ENCODE data around the gene PDSS2.

The PDSS2 gene

DNA sequence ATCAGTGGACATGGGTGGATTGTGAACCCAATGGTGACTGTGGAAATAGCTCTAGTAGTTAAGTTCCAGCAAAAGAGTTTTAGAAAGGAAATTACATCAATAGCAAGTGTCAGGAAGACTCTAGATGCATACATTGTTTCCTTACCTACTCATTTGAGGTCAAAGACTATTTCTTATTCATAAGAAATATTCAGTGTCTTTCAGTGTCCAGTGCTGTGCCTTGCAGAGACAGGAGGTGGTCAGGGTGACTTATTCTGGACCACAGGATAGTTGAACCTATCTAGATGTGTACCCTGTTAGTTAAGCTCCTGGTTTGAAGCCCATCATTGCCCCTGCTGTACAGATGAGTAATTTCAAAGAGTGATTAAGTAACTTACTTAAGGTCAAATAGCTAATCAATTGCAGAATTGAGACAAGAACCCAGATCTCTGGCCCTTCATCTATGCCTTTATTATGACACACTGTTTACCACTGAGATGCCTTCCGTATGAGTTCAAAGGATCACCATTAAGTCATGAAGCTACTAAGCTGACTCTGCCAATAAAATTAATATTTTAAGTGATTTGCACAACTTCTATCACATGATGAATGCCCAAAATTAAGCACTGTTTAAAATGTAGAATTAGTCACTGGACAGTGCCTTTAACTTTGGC is 136.1 kb downstream of the PDSS2 start:
- H3K27ac ChIP-seq = no peak overlapping the region
- no peak overlapping the region for H3K4me3 ChIP-seq
- TF ChIP-seq, protein P1, sequence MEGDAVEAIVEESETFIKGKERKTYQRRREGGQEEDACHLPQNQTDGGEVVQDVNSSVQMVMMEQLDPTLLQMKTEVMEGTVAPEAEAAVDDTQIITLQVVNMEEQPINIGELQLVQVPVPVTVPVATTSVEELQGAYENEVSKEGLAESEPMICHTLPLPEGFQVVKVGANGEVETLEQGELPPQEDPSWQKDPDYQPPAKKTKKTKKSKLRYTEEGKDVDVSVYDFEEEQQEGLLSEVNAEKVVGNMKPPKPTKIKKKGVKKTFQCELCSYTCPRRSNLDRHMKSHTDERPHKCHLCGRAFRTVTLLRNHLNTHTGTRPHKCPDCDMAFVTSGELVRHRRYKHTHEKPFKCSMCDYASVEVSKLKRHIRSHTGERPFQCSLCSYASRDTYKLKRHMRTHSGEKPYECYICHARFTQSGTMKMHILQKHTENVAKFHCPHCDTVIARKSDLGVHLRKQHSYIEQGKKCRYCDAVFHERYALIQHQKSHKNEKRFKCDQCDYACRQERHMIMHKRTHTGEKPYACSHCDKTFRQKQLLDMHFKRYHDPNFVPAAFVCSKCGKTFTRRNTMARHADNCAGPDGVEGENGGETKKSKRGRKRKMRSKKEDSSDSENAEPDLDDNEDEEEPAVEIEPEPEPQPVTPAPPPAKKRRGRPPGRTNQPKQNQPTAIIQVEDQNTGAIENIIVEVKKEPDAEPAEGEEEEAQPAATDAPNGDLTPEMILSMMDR (IDR thresholded peaks at IDR 0.05) = no peak
- no peak for DNase-seq (ENCODE audit: low spot score)

DNA sequence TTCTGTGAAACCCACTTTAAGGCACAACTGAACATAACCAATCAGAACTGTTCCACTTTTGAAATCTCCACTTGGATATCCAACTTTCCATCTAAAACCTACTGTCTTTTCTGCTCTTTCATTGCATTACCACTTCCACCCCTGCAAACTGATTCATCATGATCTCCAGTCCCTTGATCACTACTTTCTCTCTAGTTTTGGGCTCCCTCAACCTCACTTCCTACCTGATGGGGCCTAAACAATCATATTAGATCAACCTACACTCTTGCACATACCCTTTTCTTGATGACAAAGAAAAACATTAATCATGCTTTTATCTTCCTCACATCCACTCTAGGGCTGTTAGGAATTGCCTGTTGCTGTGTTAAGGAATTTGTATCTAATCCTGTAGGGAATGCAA is 137.6 kb downstream of the PDSS2 start:
- no peak overlapping the region for H3K4me3 ChIP-seq
- TF ChIP-seq, protein P1 (IDR thresholded peaks at IDR 0.05) = no peak

GRCh38 chr6:107319906-107320530 is 139.3 kb downstream of the PDSS2 start:
- Histone ChIP-seq H3K27ac (no peak overlapping the region), H3K4me3 (no peak overlapping the region)
- no peak for DNase-seq (ENCODE audit: low spot score)
- TF ChIP-seq, protein P1 (IDR thresholded peaks at IDR 0.05) = no peak

More for the DNA sequence above, 137.6 kb downstream of the PDSS2 start:
- no peak overlapping the region for H3K27ac ChIP-seq
- no peak for DNase-seq (ENCODE audit: low spot score)

GRCh38 chr6:107318100-107318736 is 141.1 kb downstream of the PDSS2 start:
- TF ChIP-seq, protein P1 (IDR thresholded peaks at IDR 0.05) = no peak
- no peak for DNase-seq (ENCODE audit: low spot score)
- no peak overlapping the region for H3K27ac ChIP-seq
- H3K4me3 ChIP-seq = no peak overlapping the region

DNA sequence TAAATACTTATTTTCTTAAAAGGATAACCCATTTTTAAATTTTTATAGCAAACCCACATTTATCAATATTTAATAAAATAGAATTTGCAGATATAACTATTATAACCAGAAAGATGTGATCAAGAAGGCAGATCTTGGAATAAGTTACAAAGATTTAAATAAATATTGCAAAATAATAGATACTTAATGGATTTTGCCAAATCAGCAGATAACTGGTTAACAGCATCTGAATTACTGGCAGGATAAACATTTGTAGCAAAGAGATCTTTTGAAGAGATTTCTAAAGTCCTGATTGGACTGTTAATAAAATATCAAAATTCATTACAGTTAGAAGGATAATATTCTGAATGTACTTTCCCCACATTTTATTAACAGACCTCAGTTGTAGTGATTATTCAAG is 144.2 kb downstream of the PDSS2 start:
- Histone ChIP-seq H3K4me3 (no peak overlapping the region), H3K27ac (no peak overlapping the region)
- DNase-seq (ENCODE audit: low spot score) = no peak
- TF ChIP-seq, protein P1 (IDR thresholded peaks at IDR 0.05) = no peak

GRCh38 chr6:107314531-107314939 is 144.8 kb downstream of the PDSS2 start:
- TF ChIP-seq, protein P1 (IDR thresholded peaks at IDR 0.05) = no peak
- no peak for DNase-seq (ENCODE audit: low spot score)
- Histone ChIP-seq H3K27ac (no peak overlapping the region), H3K4me3 (no peak overlapping the region)
